GF-D8 (cell line): Measurements from ENCODE around the gene POFUT2.

ENCODE experiments used
- DNase-seq: peaks from one replicate; lab custom pipeline; 2025; lab: John Stamatoyannopoulos, UW

The POFUT2 gene

GRCh38 chr21:45282283-45283034 lies 5.2 kb downstream of the POFUT2 start:
- no peak for DNase-seq

GRCh38 chr21:45281411-45282282 lies 6.0 kb downstream of the POFUT2 start:
- DNase-seq: no peak

GRCh38 chr21:45280969-45281368 lies 6.7 kb downstream of the POFUT2 start:
- DNase-seq: no peak

GRCh38 chr21:45280178-45280821 lies 7.4 kb downstream of the POFUT2 start:
- DNase-seq: no peak

- DNase-seq: no peak
Measured at GRCh38 chr21:45279446-45280177, 8.1 kb downstream of the POFUT2 start.

- DNase-seq: no peak
Measured at GRCh38 chr21:45278156-45278911, 9.4 kb downstream of the POFUT2 start.

GRCh38 chr21:45277101-45278045 lies 10.3 kb downstream of the POFUT2 start:
- DNase-seq: no peak

- DNase-seq: no peak
Measured at GRCh38 chr21:45276596-45276995, 11.1 kb downstream of the POFUT2 start.

- no peak for DNase-seq
Measured at GRCh38 chr21:45270306-45270821, 17.3 kb downstream of the POFUT2 start.

GRCh38 chr21:45269861-45270260 lies 17.8 kb downstream of the POFUT2 start:
- DNase-seq: no peak

- DNase-seq: no peak
Measured at GRCh38 chr21:45267390-45267760, 20.3 kb downstream of the POFUT2 start.

- DNase-seq: no peak
Measured at GRCh38 chr21:45266518-45267389, 20.9 kb downstream of the POFUT2 start.

GRCh38 chr21:45265721-45266517 lies 21.8 kb downstream of the POFUT2 start:
- no peak for DNase-seq

GRCh38 chr21:45264912-45265515 lies 22.7 kb downstream of the POFUT2 start:
- no peak for DNase-seq

GRCh38 chr21:45264146-45264911 lies 23.4 kb downstream of the POFUT2 start:
- DNase-seq: no peak

- DNase-seq: no peak
Measured at GRCh38 chr21:45263534-45263933, 24.2 kb downstream of the POFUT2 start.

- DNase-seq: no peak
Measured at GRCh38 chr21:45262616-45263015, 25.1 kb downstream of the POFUT2 start.
